Transverse colon (tissue), 3 donors: ENCODE measurements around the gene CDSN.

Experiments
- CTCF ChIP-seq, 5 experiments: fragments of 200-600 bp in 3 of 5; fragments of 450-650 bp in 2 of 5; sonication (generic) in 3 of 5; IDR thresholded peaks; 1 replicate in 2 of 5; 2 replicates in 3 of 5; pipeline ENCODE4 v1.5.1; 2016 to 2017; ENCODE audit warnings: antibody characterized with exemption in 5 of 5, inconsistent platforms in 3 of 5, mild to moderate bottlenecking in 2 of 5, moderate library complexity in 1 of 5
- EP300 ChIP-seq: sonication (generic); formaldehyde crosslinking; IDR thresholded peaks from one replicate; pipeline ENCODE4 v1.6.1; 2017; ENCODE audit warnings: antibody characterized with exemption, low read depth
- POLR2A ChIP-seq: fragments of 450-650 bp; IDR thresholded peaks from one replicate; pipeline ENCODE4 v1.6.1; 2016; ENCODE audit warnings: antibody characterized with exemption, mild to moderate bottlenecking, moderate library complexity

- no peak for TF ChIP-seq CTCF (IDR thresholded peaks at IDR 0.05)
- TF ChIP-seq POLR2A, result no peak
- TF ChIP-seq EP300, result no peak
Observed at GRCh38 chr6:31131595-31131994, 11.3 kb upstream of the CDSN start.
